22Rv1 (cell line): ENCODE measurements around the gene KMT5C.

Source experiments
- CTCF ChIP-seq: fragments of 450-650 bp; IDR thresholded peaks from 2 replicates; pipeline ENCODE4 v1.5.1; 2017; ENCODE audit warnings: mild to moderate bottlenecking
- ZFX ChIP-seq: fragments of 450-650 bp; IDR thresholded peaks from 2 replicates; pipeline ENCODE4 v1.6.1; 2017; ENCODE audit warnings: antibody characterized with exemption, borderline replicate concordance

DNA sequence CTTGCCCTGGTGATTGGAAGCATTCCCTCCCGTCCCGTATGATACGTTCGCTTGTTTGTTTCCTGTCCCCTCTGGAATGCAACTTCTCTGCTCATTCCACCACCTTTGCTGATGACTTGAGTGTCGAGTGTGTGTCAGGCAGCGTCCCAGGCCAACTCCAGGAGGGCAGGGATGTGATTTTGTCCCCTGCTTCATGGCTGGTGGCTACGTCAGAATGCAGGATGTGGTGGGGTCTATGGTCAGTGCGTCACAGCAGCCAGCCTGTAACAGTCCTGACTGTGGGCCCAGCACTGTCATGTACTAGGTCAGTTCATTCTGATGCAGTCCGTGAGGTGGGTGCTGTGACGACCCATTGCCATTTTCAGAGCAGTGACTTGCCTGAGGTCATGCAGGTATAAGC lies 39.7 kb upstream of the KMT5C start:
- TF ChIP-seq CTCF (no peak), ZFX (no peak)
